Ramos (cell line): Measurements from ENCODE around the gene DPP9.
"Not testable (repeated sequence)": the region's sequence is repeated elsewhere in the genome, so short reads cannot be mapped to it uniquely, and the experiment has no call there.

Source experiments
- in situ Hi-C: fragments of 300-500 bp; cut with MboI; formaldehyde crosslinking; loops from one replicate; pipeline ENCODE4 v1.14.3; 2022; ENCODE audit warnings: low sequenced_read_pairs; ENCODE audit not compliant: unreplicated experiment

DPP9 gene

DNA sequence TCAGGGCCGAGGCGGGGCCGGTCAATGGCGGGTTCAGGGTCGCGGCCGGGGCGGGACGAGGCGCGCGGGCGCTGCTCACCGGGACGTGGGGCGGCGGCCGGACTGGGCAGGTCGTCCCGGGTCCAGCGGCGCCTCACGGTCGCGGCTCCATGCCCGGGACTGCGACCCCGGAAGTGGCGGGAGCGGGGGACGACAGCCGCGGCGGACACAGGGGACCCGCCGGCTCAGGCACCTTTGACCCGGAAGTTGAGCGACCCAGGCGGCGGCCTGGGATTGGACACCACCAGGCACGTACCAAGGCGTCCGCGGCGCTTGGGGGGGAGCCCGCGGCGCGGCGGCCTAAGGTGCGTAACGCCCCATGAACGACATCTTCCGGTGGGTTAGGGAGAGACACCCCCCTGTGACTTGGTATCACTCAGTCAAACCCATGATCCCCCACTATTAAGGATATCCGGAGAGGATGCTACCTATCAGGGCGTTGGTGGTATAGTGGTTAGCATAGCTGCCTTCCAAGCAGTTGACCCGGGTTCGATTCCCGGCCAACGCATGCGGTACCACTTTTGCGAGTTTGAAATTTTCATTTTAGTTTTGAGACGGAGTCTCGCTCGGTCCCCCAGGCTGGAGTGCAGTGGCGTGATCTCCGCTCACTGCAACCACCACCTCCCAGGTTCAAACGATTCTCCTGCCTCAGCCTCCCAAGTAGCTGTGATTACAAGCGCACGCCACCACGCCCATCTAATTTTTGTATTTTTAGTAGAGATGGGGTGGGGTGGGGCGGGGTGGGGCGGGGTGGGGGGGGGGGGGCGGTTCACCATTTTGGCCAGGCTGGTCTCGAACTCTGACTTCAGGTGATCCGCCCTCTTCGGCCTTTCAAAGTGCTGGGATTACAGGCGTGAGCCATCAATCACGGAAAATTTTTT lies at the start of gene DPP9:
TSS of gene DPP9 (minus strand) at position 248 of the 920 bp plus-strand sequence. CDS start 3,936 bp downstream, outside the sequence.
- in situ Hi-C loops = no loop called here

DNA sequence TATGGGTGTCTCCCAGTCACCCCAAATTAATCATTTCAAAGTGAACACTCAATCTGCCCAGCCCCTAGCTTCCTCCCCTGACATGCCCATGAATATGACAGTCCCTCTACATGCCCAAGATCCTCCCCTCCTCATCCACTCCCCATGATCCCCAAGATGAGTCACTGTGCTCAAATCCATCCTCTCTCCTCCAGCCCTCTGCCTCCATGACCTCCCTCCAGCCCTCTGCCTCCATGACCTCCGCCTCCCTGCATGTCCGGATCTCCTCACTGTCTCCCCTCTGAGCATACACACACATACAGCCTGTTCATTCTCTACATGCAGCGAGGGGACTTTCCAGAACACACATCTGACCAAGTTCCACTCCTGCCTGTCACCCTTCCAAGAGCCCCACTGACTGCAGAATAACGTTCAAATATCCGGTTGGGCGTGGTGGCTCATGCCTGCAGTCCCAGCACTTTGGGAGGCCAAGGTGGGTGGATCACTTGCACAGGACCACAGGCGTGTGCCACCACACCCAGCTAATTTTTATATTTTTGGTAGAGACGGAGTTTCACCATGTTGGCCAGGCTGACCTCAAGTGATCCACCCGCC lies 49.5 kb upstream of the DPP9 start:
- in situ Hi-C loops = no loop called here

DNA sequence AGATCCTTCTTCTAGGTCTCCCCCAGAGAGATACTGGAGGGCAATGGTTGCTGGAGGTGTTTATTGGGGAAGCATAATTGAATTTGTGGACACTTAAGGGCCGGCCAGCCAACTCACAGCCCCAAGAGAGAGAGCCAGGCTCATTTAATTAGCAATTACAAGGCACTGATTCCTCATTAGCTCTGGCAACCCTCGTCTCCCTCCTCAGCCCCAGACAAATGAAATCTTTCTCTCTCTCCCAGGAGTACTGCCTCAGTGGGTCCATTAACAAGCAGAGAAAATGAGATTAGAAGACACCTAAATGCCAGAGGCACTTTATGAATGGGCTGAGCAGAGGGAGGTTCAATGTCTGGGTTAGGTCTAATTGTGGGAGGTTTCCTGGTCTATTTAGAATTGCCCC lies 48.9 kb upstream of the DPP9 start:
- in situ Hi-C loops = no loop called here

DNA sequence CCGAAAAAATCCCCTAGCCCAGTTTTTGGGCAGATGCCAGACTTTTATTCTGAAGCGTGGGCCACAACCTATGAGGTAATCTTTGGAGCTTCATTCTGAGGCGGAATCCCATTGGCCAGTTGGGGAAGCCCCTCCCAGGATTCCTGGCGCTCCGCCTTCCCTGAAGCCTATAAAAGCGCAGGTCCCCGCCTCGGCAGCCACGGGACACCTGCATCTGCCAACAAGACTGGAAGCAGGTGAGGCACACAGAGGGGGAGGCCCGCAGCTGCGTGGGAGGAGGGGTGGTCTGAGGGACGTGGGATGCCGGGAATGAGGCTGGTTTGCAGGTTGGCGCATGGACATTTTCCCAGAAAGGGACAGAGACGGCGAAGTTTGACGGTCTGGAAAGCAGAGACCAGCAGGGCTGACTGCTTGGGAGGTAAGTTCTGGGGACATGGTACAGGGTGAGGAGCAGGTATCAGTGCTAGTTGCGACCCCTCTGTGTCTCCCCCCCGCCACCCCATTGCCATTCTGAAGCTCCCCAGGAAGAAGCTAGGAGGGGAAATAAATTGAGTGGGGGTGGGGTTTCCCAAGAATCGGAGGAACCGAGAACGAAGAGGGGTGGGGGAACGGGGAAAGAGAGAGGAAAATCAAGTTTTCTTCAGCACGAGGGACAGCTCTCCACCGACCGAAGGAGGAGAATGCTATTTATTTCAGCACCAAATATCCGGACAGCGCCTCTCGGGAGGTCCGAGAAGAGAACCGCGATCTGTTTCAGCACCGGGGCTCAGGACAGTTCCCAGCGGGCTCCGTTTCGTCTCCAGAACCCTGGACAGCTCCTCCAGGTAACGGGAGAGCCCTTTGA lies 45.5 kb upstream of the DPP9 start:
- in situ Hi-C loops = no loop called here

DNA sequence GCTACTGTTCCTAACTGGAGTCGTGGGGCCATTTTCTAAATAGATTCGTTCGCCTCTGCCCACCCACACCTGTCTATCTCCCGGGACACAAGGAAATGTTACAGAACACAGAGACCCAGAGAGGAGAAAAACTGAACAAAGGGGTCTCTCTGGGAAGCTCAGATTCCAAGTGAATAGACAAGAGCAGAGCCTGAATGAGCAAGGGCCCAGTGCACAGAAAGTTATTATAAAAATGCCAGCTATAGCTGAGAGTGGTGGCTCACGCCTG lies 40.7 kb upstream of the DPP9 start:
- in situ Hi-C loops = no loop called here

DNA sequence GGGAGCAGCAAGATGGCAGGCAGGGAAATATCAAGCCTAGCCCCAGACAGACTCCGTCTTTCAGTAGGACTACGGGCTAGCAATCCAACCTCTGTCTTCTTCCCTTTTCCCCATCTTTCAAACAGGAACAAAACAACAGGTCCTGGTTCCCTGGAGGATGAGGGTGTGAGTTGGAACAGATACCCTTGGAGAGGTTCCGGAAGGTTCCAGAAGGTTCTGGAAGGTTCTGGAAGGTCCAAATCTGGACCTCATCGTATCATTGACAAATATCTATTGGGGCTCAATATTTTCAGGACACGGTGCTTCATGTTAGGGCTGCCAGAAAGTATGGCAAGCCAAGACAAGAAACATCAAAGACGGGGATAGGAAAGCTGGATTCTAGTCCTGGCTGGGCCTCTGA lies 39.4 kb upstream of the DPP9 start:
- in situ Hi-C loops = no loop called here

DNA sequence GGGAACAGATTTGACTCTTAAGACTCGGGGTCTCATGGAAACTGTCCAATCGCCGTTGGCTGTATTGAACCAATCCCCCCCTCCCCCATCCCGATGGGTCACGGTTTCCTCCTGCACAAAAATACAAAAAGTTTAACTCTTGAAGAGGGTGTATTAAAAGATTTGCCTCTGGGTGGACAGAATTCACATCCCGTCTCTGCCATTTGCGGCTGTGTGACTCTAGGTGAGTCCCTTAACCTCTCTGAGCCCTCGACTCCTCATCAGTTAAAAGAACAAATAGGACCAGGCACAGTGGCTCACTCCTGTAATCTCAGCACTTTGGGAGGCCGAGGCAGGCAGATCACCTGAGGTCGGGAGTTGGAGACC lies 36.6 kb upstream of the DPP9 start:
- in situ Hi-C loops = no loop called here

DNA sequence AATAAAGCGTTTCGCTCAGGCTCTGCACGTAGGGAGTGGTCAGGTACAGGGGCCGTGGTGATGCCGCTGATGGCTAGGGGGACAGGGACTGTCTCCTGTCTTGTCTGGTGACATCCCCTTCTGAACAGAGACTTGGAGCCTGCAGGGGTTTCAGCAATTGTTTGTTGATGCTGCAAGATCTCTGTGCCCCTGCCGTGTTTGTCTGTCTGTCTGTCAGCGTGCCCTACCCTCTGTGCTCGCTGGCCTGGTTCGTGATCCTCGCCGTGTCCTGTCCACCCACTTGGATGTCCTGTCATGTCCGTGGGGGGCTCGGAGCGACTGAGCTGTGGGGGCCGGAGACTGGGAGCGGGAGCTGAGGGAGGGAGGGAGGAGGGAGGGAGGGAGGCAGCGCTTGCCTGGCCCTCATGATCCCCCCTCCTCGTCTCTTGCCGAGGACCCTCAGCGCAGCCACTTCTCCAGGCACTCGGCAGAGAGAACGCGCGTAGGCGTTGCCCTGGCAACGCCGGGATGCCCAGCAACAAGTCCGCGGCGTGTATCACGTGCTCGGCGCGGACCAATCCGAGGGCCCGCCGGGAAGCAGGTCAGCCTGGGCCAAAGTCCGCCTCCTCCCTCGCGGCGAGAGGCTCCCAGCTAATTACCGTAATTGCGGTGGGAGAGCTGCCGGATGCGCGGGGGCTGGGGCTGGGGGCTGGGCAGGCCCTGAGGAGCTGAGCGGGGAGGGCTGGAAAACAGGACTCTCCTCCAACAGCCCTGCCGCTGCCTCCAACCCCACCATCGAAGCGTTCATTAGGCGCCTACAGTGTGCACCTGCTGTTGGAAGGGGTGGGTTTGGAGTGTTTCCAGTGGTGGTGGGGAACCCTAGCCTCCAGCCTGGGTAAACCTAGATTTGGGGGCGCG lies 36.0 kb upstream of the DPP9 start:
- in situ Hi-C loops = no loop called here

DNA sequence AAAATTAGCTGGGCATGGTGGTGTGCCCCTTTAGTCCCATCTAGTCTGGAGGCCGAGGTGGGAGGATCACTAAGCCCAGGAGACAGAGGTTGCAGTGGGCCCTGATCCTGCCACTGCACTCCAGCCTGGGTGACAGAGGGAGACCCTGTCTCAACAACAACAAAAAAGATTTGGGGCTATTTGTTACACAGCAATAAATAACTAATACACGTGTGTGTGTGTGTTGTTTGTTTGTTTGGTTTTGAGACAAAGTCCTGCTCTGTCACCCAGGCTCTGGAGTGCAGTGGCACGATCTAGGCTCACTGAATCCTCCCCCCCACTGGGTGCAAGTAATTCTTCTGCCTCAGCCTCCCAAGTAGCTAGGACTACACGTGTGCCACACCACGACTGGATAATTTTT lies 35.0 kb upstream of the DPP9 start:
- in situ Hi-C loops = no loop called here

DNA sequence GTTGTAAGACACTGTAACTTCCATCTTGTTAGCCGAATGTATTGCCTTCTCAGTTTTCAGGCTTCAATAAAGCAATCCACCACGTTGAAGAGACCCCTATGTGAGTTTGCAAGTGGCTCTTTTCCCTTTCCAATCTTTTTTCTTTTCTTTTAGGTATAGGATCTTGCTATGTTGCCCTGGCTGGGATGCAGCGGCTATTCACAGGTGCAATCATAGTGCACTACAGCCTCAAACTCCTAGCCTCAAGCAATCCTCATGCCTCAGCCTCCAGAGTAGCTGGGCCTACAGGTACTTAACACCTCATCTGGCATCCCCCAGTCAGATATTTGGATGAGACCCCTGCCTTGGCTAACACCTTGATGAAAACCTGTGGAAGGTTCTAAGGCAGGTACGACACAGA lies 34.4 kb upstream of the DPP9 start:
- in situ Hi-C loops = no loop called here

DNA sequence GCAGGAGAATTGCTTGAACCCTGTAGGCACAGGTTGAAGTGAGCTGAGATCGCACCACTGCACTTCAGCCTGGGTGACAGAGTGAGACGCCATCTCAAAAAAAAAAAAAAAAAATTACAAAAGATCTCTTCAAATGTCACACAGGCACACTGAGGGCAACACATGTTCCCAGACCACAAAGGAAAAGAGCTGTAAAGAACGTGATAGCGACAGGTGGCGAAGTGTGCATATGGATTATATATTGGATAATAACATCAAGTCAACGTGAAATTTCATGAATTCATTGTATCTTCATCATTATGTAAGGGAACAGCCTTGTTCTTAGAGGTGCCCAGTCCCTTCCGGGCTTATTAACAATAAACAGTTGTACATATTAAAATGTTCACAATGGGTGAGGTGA lies 31.8 kb upstream of the DPP9 start:
- in situ Hi-C loops = no loop called here

DNA sequence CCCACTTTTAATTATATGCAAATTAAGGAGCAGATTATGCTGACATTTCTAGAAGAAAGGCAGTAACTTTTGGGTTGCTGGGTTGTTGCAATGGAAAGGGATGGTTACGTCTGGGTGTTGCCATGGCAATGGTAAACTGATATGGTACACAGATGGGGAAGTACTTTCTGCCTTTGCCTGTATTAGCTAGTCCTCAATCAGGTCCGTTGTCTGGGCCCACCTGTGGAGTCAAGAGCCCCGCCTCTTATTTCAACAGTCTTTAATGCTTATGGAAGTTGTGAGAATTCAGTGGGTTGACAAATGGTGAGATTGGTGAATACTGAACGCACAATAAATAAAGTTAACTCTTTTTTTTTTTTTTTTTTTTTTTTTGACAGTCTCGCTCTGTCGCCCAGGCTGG lies 30.6 kb upstream of the DPP9 start:
- in situ Hi-C loops = no loop called here

DNA sequence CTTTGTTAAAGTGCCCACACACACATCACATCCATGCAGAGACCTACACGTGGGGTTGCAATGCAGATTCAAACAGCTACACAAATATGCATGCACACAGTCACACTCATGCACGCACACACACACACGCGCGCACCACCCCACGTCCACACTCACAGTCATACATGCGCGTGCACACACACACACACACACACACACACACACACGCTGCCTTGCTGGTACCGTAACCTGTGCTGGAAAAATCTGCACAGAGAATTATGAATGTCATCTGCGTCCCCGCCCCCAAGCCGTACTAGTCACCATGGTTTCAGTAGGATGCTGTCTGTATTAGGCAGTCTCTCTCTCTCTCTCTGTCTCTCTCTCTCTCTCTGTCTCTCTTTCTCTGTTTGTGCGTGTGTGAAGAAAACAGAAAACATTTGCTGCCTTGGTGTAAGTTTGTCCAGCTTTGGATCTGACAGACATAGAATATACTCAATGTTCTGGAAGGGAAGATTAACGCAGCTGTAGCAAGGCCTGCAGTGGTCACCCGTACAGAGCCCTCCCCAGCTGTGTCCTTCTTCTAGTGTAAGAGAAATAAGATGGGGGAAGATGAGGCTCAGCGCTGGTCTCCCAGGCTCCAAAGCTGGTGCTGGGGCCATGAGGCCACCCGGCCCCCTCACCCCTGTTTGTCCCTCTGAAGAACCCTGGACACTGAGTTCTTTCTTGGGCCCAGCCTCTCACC lies 26.4 kb upstream of the DPP9 start:
- in situ Hi-C loops = no loop called here

DNA sequence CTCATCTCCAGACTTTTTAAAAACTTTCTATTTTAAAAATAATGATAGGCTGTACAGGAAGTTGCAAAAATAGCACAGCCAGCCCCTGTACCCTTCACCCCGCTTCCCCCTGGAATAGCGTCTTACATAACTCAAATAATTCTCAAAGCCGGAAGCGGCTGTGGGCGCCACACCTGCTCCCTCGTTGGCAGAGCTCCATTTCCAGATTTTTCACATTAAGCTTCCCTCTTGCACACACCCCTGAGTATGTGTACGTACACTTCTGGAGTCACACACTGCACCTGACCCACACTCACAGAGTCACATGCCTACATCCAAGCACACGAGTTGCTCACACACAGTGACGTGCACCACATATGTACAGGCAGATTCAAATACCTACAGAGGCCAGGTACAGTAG lies 24.9 kb upstream of the DPP9 start:
- in situ Hi-C loops = no loop called here

DNA sequence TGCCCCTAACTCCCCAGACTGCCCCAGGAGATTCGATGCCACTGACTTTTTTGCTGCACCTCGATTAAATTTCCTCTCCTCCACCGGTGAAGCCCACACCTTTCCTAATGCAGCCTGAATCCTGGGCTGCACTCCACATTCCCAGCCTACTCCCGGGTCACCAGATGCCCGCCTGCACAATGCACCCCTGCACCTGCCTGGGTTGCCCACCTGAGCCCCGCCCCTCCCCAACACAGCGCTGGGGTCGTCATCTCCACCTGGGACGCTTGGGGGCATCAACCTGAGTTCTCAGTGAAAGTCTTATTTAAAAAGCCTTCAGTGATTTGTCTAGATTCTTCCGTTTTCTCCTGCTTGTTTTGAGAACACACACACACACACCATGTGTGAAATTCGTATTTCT lies 24.5 kb upstream of the DPP9 start:
- in situ Hi-C loops = no loop called here

DNA sequence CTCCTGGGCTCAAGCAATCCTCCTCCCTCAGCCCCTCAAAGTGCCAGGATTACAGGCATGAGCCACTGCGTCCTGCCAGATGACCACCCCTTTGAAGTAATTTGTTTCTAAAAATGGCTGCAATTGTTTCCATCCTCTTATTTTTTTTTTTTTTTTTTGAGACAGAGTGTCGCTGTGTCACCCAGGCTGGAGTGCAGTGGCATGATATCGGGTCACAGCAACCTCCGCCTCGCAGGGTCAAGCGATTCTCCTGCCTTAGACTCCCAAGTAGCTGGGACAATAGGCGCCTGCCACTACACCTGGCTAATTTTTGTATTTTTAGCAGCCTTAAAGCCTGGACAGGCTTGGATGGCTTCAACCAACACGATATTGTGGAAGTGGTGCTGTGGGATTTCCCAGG lies 22.3 kb upstream of the DPP9 start:
- in situ Hi-C loops = no loop called here

DNA sequence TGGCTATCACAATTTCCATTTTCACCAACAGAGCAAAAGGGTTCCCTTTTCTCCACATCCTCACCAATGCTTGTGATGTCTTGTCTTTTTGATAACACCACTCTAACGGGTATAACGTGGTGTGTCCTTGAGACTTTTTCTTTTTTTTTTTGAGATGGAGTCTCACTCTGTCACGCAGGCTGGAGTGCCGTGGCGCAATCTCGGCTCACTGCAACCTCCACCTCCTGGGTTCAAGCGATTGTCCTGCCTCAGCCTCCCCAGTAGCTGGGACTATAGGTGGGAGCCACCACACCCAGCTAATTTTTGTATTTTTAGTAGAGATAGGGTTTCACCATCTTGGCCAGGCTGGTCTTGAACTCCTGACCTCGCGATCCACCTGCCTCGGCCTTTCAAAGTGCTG lies 21.5 kb upstream of the DPP9 start:
- in situ Hi-C loops = not testable (repeated sequence)

DNA sequence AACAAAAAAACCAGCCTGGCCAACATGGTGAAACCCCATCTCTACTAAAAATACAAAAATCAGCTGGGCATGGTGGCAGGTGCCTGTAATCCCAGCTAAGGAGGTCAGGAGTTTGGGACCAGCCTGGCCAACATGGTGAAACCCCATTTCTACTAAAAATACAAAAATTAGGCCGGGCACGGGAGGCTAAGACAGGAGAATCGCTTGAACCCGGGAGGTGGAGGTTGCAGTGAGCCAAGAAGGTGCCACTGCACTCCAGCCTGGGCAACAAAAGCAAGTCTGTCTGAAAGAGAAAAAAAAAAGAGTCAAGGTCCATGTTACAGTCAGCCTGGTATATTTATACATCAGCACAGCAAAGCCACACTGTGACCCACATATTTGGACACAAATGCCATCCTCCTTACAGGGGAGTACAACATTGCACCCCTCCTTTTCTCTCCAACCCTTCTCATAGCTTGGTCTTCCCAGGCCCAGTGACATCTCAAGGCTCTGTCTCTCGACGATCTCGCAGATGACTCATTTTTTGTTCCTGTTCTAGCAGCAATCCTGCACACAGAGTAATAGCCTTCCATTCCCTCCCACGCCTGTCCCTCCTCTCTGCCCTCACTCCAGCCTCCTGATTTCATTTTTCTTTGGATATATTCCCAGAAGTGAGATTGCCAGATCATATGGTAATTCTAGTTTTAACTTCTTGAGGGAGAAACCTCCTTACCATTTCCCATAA lies 21.0 kb upstream of the DPP9 start:
- in situ Hi-C loops = no loop called here
